Measurements from ENCODE around the gene ZNF177.

ZNF177 gene

GRCh38 chr19:9427941-9428340, 65.1 kb downstream of the ZNF177 start:
- Histone ChIP-seq H3K4me1 (ENCODE audit: insufficient read depth, low read length) (peaks cover 3% of the 10 kb centered on the region), H3K9me3 (ENCODE audit: insufficient read depth, low read length, severe bottlenecking) (no peaks in the 10 kb centered on the region), H2AFZ (ENCODE audit: low read depth, low read length) (no peak overlapping the region), H3K4me2 (ENCODE audit: insufficient read depth, low read length) (no peak overlapping the region), H3K4me3 (ENCODE audit: low read depth in 1 of 2, low read length in 2 of 2) (no peak overlapping the region), H3K27me3 (ENCODE audit: insufficient read depth, low read length, poor library complexity) (no peaks in the 10 kb centered on the region), H4K20me1 (ENCODE audit: insufficient read depth, low read length) (peaks cover 33% of the 10 kb centered on the region), H3K36me3 (ENCODE audit: insufficient read depth, low read length) (peaks cover 91% of the 10 kb centered on the region), H3K27ac (ENCODE audit: low read length) (no peak overlapping the region), H3K9ac (ENCODE audit: low read depth, low read length) (no peak overlapping the region), H3K79me2 (ENCODE audit: insufficient read depth, low read length) (peaks cover 80% of the 10 kb centered on the region)
- ATAC-seq (ENCODE audit: insufficient read depth, low read depth), result no peak
- DNase-seq, result no peak
- no peak for TF ChIP-seq EZH2 (IDR thresholded peaks at IDR 0.05; ENCODE audit: borderline replicate concordance, low read depth, low read length, severe bottlenecking)
- TF ChIP-seq, protein P1, sequence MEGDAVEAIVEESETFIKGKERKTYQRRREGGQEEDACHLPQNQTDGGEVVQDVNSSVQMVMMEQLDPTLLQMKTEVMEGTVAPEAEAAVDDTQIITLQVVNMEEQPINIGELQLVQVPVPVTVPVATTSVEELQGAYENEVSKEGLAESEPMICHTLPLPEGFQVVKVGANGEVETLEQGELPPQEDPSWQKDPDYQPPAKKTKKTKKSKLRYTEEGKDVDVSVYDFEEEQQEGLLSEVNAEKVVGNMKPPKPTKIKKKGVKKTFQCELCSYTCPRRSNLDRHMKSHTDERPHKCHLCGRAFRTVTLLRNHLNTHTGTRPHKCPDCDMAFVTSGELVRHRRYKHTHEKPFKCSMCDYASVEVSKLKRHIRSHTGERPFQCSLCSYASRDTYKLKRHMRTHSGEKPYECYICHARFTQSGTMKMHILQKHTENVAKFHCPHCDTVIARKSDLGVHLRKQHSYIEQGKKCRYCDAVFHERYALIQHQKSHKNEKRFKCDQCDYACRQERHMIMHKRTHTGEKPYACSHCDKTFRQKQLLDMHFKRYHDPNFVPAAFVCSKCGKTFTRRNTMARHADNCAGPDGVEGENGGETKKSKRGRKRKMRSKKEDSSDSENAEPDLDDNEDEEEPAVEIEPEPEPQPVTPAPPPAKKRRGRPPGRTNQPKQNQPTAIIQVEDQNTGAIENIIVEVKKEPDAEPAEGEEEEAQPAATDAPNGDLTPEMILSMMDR (IDR thresholded peaks at IDR 0.05; ENCODE audit: borderline replicate concordance, extremely low read depth, low read length, poor library complexity, severe bottlenecking), result no peak

DNA sequence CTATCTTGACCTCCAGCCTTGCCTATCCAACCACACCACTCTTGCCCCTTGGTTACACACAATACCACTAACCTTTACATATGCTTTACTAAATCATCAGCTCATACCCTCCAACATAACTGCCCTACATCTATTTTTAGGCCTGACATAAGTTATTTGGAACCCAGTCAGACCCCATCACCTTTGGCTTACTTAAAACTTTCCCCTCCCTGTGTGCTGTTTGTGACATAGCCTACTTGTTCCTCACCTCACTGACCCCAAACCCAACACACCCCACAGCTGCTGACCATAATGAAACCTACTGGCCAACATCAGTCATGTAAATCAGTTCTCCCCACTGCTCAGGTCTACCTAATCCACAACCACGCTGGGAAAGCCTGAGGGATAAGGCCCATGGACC, 67.6 kb downstream of the ZNF177 start:
- Histone ChIP-seq H3K27me3 (ENCODE audit: insufficient read depth, low read length, poor library complexity) (no peaks in the 10 kb centered on the region), H3K4me2 (ENCODE audit: insufficient read depth, low read length) (no peak overlapping the region), H3K9ac (ENCODE audit: low read depth, low read length) (no peak overlapping the region), H3K9me3 (ENCODE audit: insufficient read depth, low read length, severe bottlenecking) (no peaks in the 10 kb centered on the region), H3K36me3 (ENCODE audit: insufficient read depth, low read length) (peaks cover 76% of the 10 kb centered on the region), H2AFZ (ENCODE audit: low read depth, low read length) (no peak overlapping the region), H4K20me1 (ENCODE audit: insufficient read depth, low read length) (peaks cover 27% of the 10 kb centered on the region), H3K4me1 (ENCODE audit: insufficient read depth, low read length) (peaks cover 20% of the 10 kb centered on the region), H3K79me2 (ENCODE audit: insufficient read depth, low read length) (peaks cover 92% of the 10 kb centered on the region), H3K4me3 (ENCODE audit: low read depth in 1 of 2, low read length in 2 of 2) (no peak overlapping the region), H3K27ac (ENCODE audit: low read length) (no peak overlapping the region)
- ATAC-seq (ENCODE audit: insufficient read depth, low read depth) (no peak), DNase-seq (no peak)
- no peak for TF ChIP-seq EZH2 (IDR thresholded peaks at IDR 0.05; ENCODE audit: borderline replicate concordance, low read depth, low read length, severe bottlenecking)
- TF ChIP-seq, protein P1 (IDR thresholded peaks at IDR 0.05; ENCODE audit: borderline replicate concordance, extremely low read depth, low read length, poor library complexity, severe bottlenecking), result no peak

GRCh38 chr19:9431475-9431874, 68.7 kb downstream of the ZNF177 start:
- H3K4me2 ChIP-seq (ENCODE audit: insufficient read depth, low read length), result peak overlapping the region; percentile 3; the same call in 1 of the 2 replicates
- DNase-seq, result peak; percentile 63
- no peaks in the 10 kb centered on the region for H3K27me3 ChIP-seq (ENCODE audit: insufficient read depth, low read length, poor library complexity)
- H2AFZ ChIP-seq (ENCODE audit: low read depth, low read length), result no peak overlapping the region
- peaks cover 22% of the 10 kb centered on the region for H4K20me1 ChIP-seq (ENCODE audit: insufficient read depth, low read length)
- peaks cover 92% of the 10 kb centered on the region for H3K79me2 ChIP-seq (ENCODE audit: insufficient read depth, low read length)
- ATAC-seq (ENCODE audit: insufficient read depth, low read depth), result peak; percentile 40; the same call in 1 of the 3 replicates
- TF ChIP-seq EZH2 (IDR thresholded peaks at IDR 0.05; ENCODE audit: borderline replicate concordance, low read depth, low read length, severe bottlenecking), result no peak
- TF ChIP-seq, protein P1 (IDR thresholded peaks at IDR 0.05; ENCODE audit: borderline replicate concordance, extremely low read depth, low read length, poor library complexity, severe bottlenecking), result peak; percentile 86
- H3K4me1 ChIP-seq (ENCODE audit: insufficient read depth, low read length), result peaks cover 27% of the 10 kb centered on the region
- no peak overlapping the region for H3K9ac ChIP-seq (ENCODE audit: low read depth, low read length)
- H3K9me3 ChIP-seq (ENCODE audit: insufficient read depth, low read length, severe bottlenecking), result no peaks in the 10 kb centered on the region
- H3K4me3 ChIP-seq (ENCODE audit: low read depth in 1 of 2, low read length in 2 of 2), result no peak overlapping the region
- peaks cover 66% of the 10 kb centered on the region for H3K36me3 ChIP-seq (ENCODE audit: insufficient read depth, low read length)
- H3K27ac ChIP-seq (ENCODE audit: low read length), result no peak overlapping the region; the same call in 1 of the 2 replicates

Measured in DND-41 (cell line).